ENCODE measurements around the gene RFX6.

The RFX6 gene

GRCh38 chr6:116925088-116925794 lies 48.2 kb downstream of the RFX6 start:
- ChIA-PET CTCF (no interaction called here), POLR2A (no interaction called here)

GRCh38 chr6:116928677-116929076 lies 51.6 kb downstream of the RFX6 start:
- CTCF ChIA-PET = no interaction called here

More at GRCh38 chr6:116925088-116925794, 48.2 kb downstream of the RFX6 start:
- no peak for DNase-seq (ENCODE audit: extremely low spot score)
- TF ChIP-seq CTCF (IDR thresholded peaks at IDR 0.05; ENCODE audit: control extremely low read depth, extremely low read depth, low read depth, missing control alignments) = no peak

GRCh38 chr6:116929825-116930224 lies 52.8 kb downstream of the RFX6 start:
- no peak for DNase-seq (ENCODE audit: extremely low spot score)
- POLR2A ChIA-PET = no interaction called here
- no peak for TF ChIP-seq CTCF (IDR thresholded peaks at IDR 0.05; ENCODE audit: control extremely low read depth, extremely low read depth, low read depth, missing control alignments)
- CTCF ChIA-PET = interaction anchor here (1.0 kb wide), 1 partner anchor 10 kb away, joined by 4 read pairs; no protein-coding TSS in a partner anchor

More at GRCh38 chr6:116928677-116929076, 51.6 kb downstream of the RFX6 start:
- DNase-seq (ENCODE audit: extremely low spot score) = no peak
- no peak for TF ChIP-seq CTCF (IDR thresholded peaks at IDR 0.05; ENCODE audit: control extremely low read depth, extremely low read depth, low read depth, missing control alignments)
- POLR2A ChIA-PET = no interaction called here

GRCh38 chr6:116931456-116931855 lies 54.4 kb downstream of the RFX6 start:
- ChIA-PET CTCF (no interaction called here), POLR2A (no interaction called here)
- no peak for DNase-seq (ENCODE audit: extremely low spot score)
- no peak for TF ChIP-seq CTCF (IDR thresholded peaks at IDR 0.05; ENCODE audit: control extremely low read depth, extremely low read depth, low read depth, missing control alignments)

GRCh38 chr6:116932496-116932895 lies 55.5 kb downstream of the RFX6 start:
- no peak for DNase-seq (ENCODE audit: extremely low spot score)
- ChIA-PET CTCF (no interaction called here), POLR2A (no interaction called here)
- TF ChIP-seq CTCF (IDR thresholded peaks at IDR 0.05; ENCODE audit: control extremely low read depth, extremely low read depth, low read depth, missing control alignments) = no peak

GRCh38 chr6:116933485-116933884 lies 56.4 kb downstream of the RFX6 start:
- CTCF ChIA-PET = no interaction called here

More at GRCh38 chr6:116933485-116933884, 56.4 kb downstream of the RFX6 start:
- no peak for DNase-seq (ENCODE audit: extremely low spot score)
- TF ChIP-seq CTCF (IDR thresholded peaks at IDR 0.05; ENCODE audit: control extremely low read depth, extremely low read depth, low read depth, missing control alignments) = no peak
- POLR2A ChIA-PET = no interaction called here
